GM12878 (cell line): ENCODE measurements around the gene TSPEAR. TPM values are rescaled to one million over a fixed set of nuclear protein-coding genes. Genes with fewer than 3 reads are reported as not detected.

Experiments
- ATAC-seq: fragments of 200-7000 bp; cut with Tn5 transposase; 3 replicates; pipeline ENCODE4 v1.9.1; 2020; ENCODE audit warnings: mild to moderate bottlenecking, moderate library complexity
- BruUV-seq: library from RNA; stranded (reverse); fragments of 400-500 nt; replicated peaks from 2 replicates; lab custom pipeline; 2021; lab: Mats Ljungman, UMichigan
- CTCF ChIA-PET: fragments of 300-600 bp; sonication (Branson Sonifier 250); formaldehyde crosslinking; extraction: SDS; loops from one replicate; lab custom pipeline; 2021; ENCODE audit warnings: inconsistent platforms; lab: Yijun Ruan, JAX
- POLR2A ChIA-PET: fragments of 350-600 bp; formaldehyde crosslinking; extraction: SDS; loops from one replicate; lab custom pipeline; 2021; ENCODE audit warnings: inconsistent platforms; lab: Charles Lee
- RAD21 ChIA-PET: fragments of 300-600 bp; sonication (Branson Sonifier 250); formaldehyde crosslinking; loops from one replicate; lab custom pipeline; 2023; ENCODE audit warnings: antibody characterized with exemption; ENCODE audit not compliant: unreplicated experiment; lab: Charles Lee
- SMC1A ChIA-PET: fragments of 300-600 bp; sonication (Branson Sonifier 250); formaldehyde crosslinking; loops from one replicate; lab custom pipeline; 2023; ENCODE audit not compliant: unreplicated experiment, uncharacterized antibody; lab: Charles Lee
- DNase-seq: peaks from one replicate; pipeline ENCODE4 v3.0.0-alpha.2; 2011; ENCODE audit warnings: low read depth, low spot score
- FAIRE-seq: peaks from 3 replicates; lab custom pipeline; 2011; peaks lifted over from hg19 to GRCh38; lab: Jason Lieb, UNC
- H2AFZ ChIP-seq: 2 replicates; pipeline ENCODE4 v1.6.0; 2011; ENCODE audit warnings: low read depth, low read length, control low read depth; ENCODE audit not compliant: control insufficient read depth
- H3K27ac ChIP-seq: 2 replicates; pipeline ENCODE4 v1.5.1; 2011; ENCODE audit warnings: control low read depth; ENCODE audit not compliant: control insufficient read depth, insufficient read depth
- H3K27me3 ChIP-seq, 2 experiments: replicated peaks in 1 of 2; 2 replicates each; pipeline versions ENCODE4 v1.6.0 to v1.6.1; 2011; ENCODE audit warnings: low read length in 1 of 2; ENCODE audit not compliant: control insufficient read depth in 2 of 2, insufficient read depth in 2 of 2
- H3K36me3 ChIP-seq, 2 experiments: 2 replicates each; pipeline ENCODE4 v1.5.1; 2011; ENCODE audit warnings: low read length in 1 of 2; ENCODE audit not compliant: control insufficient read depth in 2 of 2, insufficient read depth in 2 of 2
- H3K4me1 ChIP-seq: 2 replicates; pipeline ENCODE4 v1.6.1; 2011; ENCODE audit warnings: mild to moderate bottlenecking, low read length, moderate library complexity, mixed read lengths; ENCODE audit not compliant: control insufficient read depth, insufficient read depth
- H3K4me2 ChIP-seq: 2 replicates; pipeline ENCODE4 v1.6.0; 2011; ENCODE audit warnings: control low read depth; ENCODE audit not compliant: control insufficient read depth, insufficient read depth
- H3K4me3 ChIP-seq: fragments of 200-600 bp; sonication (generic); 2 replicates; pipeline ENCODE4 v1.5.1; 2016
- H3K79me2 ChIP-seq: 2 replicates; pipeline ENCODE4 v1.6.0; 2011; ENCODE audit warnings: low read length; ENCODE audit not compliant: control insufficient read depth, insufficient read depth
- H3K9ac ChIP-seq: 2 replicates; pipeline ENCODE4 v1.8.0; 2011; ENCODE audit warnings: low read length, control low read depth, mixed read lengths; ENCODE audit not compliant: control insufficient read depth, insufficient read depth
- H3K9me3 ChIP-seq: replicated peaks from 3 replicates; pipeline ENCODE4 v1.5.1; 2011; ENCODE audit warnings: mild to moderate bottlenecking, low read length; ENCODE audit not compliant: control insufficient read depth, insufficient read depth
- H4K20me1 ChIP-seq: 2 replicates; pipeline ENCODE4 v1.6.0; 2011; ENCODE audit not compliant: control insufficient read depth, insufficient read depth
- CEBPB ChIP-seq, 2 experiments: fragments of 150-350 bp in 1 of 2; IDR thresholded peaks; 2 replicates each; pipeline ENCODE4 v1.6.1; 2012 to 2014; ENCODE audit warnings: low read depth in 2 of 2, low read length in 2 of 2, borderline replicate concordance in 1 of 2, inconsistent platforms in 1 of 2
- KAT2A ChIP-seq: conservative IDR thresholded peaks from 2 replicates; pipeline ENCODE4 v1.6.1; 2011; ENCODE audit warnings: low read depth, low read length; ENCODE audit not compliant: control insufficient read depth
- MYC ChIP-seq: IDR thresholded peaks from 2 replicates; pipeline ENCODE4 v1.6.1; 2011; ENCODE audit warnings: mild to moderate bottlenecking, low read length, moderate library complexity, inconsistent platforms; ENCODE audit not compliant: insufficient read depth, insufficient replicate concordance, insufficient read length, severe bottlenecking
- PAX8 ChIP-seq: fragments of 450-650 bp; IDR thresholded peaks from 2 replicates; pipeline ENCODE4 v1.6.1; 2017; ENCODE audit warnings: mild to moderate bottlenecking, moderate library complexity
- ZZZ3 ChIP-seq: IDR thresholded peaks from 2 replicates; pipeline ENCODE4 v1.6.1; 2011; ENCODE audit warnings: low read depth; ENCODE audit not compliant: control insufficient read depth, insufficient read length
- WGBS: methylation state at CpG from one replicate; pipeline ENCODE4 v1.1.6; 2016; ENCODE audit warnings: low lambda C conversion rate; ENCODE audit not compliant: insufficient replicate concordance, insufficient coverage; ENCODE audit errors: missing lambda C conversion rate; 5-methylcytosine and 5-hydroxymethylcytosine counted together
- in situ Hi-C: fragments of 300-500 bp; cut with MboI; formaldehyde crosslinking; loops from 9 replicates; pipeline ENCODE4 v1.14.3; 2018; ENCODE audit warnings: mixed read lengths
- intact Hi-C: fragments of 100-400 bp; cut with micrococcal nuclease; formaldehyde crosslinking; loops from one replicate; pipeline ENCODE4 v1.14.2; 2022; ENCODE audit not compliant: unreplicated experiment
- polyA plus RNA-seq, 11 experiments: library from polyadenylated mRNA; depleted of rRNA in 4 of 11; unstranded in 6 of 11; stranded (reverse) in 5 of 11; fragments of >200 nt; fragmentation: Nextera tagmentation in 4 of 11; fragmentation: Illumina TruSeq in 1 of 11; extraction: Ambion mirVana in 4 of 11; extraction: Trizol in 1 of 11; gene quantifications; 1 replicate in 1 of 11; 2 replicates in 10 of 11; pipeline versions ENCODE4 v1.2.1 to v1.2.3, GENCODE V29; 2011 to 2016; ENCODE audit warnings: inconsistent platforms in 2 of 11, missing spikeins in 2 of 11, low read depth in 1 of 11
- total RNA-seq, 4 experiments: library from RNA; depleted of rRNA in 3 of 4; stranded (reverse); fragments of >200 nt in 3 of 4; fragmentation: Illumina TruSeq in 1 of 4; extraction: Trizol in 1 of 4; gene quantifications; 2 replicates each; pipeline versions ENCODE4 v1.2.1 to v1.2.3, GENCODE V29; 2013 to 2021
- TF ChIP-seq, protein P1 (sequence below): fragments of 450-650 bp; IDR thresholded peaks from 2 replicates; pipeline ENCODE4 v1.6.1; 2017; ENCODE audit warnings: antibody characterized with exemption, mild to moderate bottlenecking, moderate library complexity
- TF ChIP-seq, protein P2 (sequence below): IDR thresholded peaks from 2 replicates; pipeline ENCODE4 v1.6.1; 2011; ENCODE audit warnings: borderline replicate concordance, low read depth, mild to moderate bottlenecking, moderate library complexity, low read length; ENCODE audit not compliant: insufficient read depth, poor library complexity, severe bottlenecking

The TSPEAR gene
- total and polyA plus RNA-seq, 10 of the 15 experiments (the other 5 are each of a cell fraction or from before 2014, with no cell fraction given): not detected

GRCh38 chr21:44618909-44619308 is 92.5 kb downstream of the TSPEAR start:
- Histone ChIP-seq H3K9me3 (peaks cover 1% of the 10 kb centered on the region; the same call in 1 of the 3 replicates), H4K20me1 (no peaks in the 10 kb centered on the region), H3K4me3 (no peak overlapping the region), H3K4me1 (no peaks in the 10 kb centered on the region), H3K4me2 (no peak overlapping the region), H3K36me3 (no peaks in the 10 kb centered on the region), H2AFZ (no peak overlapping the region), H3K9ac (no peak overlapping the region), H3K27me3 (no peaks in the 10 kb centered on the region), H3K27ac (no peak overlapping the region), H3K79me2 (no peaks in the 10 kb centered on the region)
- ChIA-PET POLR2A (interaction anchor here (0.6 kb wide), 1 partner anchor 226 kb away, joined by 5 read pairs; no protein-coding TSS in a partner anchor), SMC1A (interaction anchor here (1.1 to 1.3 kb wide), 2 partner anchors 10 to 57 kb away, joined by 3 read pairs; no protein-coding TSS in a partner anchor), RAD21 (interaction anchor here (0.9 to 1.3 kb wide), 2 partner anchors 55 to 124 kb away, joined by 3 read pairs; no protein-coding TSS in a partner anchor), CTCF (interaction anchor here (0.9 to 1.1 kb wide), 2 partner anchors 108 to 175 kb away, joined by 3 read pairs; no protein-coding TSS in a partner anchor)
- ATAC-seq: no peak
- no peak for TF ChIP-seq PAX8
- no peak for TF ChIP-seq CEBPB (IDR thresholded peaks at IDR 0.05; ENCODE audit: borderline replicate concordance in 1 of 2, low read depth in 2 of 2, low read length in 2 of 2)
- no peak for TF ChIP-seq ZZZ3
- no peak for TF ChIP-seq MYC
- TF ChIP-seq, protein P1, sequence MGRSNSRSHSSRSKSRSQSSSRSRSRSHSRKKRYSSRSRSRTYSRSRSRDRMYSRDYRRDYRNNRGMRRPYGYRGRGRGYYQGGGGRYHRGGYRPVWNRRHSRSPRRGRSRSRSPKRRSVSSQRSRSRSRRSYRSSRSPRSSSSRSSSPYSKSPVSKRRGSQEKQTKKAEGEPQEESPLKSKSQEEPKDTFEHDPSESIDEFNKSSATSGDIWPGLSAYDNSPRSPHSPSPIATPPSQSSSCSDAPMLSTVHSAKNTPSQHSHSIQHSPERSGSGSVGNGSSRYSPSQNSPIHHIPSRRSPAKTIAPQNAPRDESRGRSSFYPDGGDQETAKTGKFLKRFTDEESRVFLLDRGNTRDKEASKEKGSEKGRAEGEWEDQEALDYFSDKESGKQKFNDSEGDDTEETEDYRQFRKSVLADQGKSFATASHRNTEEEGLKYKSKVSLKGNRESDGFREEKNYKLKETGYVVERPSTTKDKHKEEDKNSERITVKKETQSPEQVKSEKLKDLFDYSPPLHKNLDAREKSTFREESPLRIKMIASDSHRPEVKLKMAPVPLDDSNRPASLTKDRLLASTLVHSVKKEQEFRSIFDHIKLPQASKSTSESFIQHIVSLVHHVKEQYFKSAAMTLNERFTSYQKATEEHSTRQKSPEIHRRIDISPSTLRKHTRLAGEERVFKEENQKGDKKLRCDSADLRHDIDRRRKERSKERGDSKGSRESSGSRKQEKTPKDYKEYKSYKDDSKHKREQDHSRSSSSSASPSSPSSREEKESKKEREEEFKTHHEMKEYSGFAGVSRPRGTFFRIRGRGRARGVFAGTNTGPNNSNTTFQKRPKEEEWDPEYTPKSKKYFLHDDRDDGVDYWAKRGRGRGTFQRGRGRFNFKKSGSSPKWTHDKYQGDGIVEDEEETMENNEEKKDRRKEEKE: no peak
- TF ChIP-seq, protein P2, sequence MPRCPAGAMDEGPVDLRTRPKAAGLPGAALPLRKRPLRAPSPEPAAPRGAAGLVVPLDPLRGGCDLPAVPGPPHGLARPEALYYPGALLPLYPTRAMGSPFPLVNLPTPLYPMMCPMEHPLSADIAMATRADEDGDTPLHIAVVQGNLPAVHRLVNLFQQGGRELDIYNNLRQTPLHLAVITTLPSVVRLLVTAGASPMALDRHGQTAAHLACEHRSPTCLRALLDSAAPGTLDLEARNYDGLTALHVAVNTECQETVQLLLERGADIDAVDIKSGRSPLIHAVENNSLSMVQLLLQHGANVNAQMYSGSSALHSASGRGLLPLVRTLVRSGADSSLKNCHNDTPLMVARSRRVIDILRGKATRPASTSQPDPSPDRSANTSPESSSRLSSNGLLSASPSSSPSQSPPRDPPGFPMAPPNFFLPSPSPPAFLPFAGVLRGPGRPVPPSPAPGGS: no peak
- TF ChIP-seq KAT2A: no peak
- in situ Hi-C loops (no loop called here), intact Hi-C loops (no loop called here)
- 26% methylated on average over 3 of the region's 3 CpGs for WGBS
- DNase-seq: no peak
- BruUV-seq: no TSS peak
- FAIRE-seq: no peak
